ENCODE measurements around the gene PKM.
"Not testable (repeated sequence)": the region's sequence is repeated elsewhere in the genome, so short reads cannot be mapped to it uniquely, and the experiment has no call there.

The PKM gene

GRCh38 chr15:72174551-72175165 is 56.3 kb downstream of the PKM start:
- DNase-seq, result no peak

DNA sequence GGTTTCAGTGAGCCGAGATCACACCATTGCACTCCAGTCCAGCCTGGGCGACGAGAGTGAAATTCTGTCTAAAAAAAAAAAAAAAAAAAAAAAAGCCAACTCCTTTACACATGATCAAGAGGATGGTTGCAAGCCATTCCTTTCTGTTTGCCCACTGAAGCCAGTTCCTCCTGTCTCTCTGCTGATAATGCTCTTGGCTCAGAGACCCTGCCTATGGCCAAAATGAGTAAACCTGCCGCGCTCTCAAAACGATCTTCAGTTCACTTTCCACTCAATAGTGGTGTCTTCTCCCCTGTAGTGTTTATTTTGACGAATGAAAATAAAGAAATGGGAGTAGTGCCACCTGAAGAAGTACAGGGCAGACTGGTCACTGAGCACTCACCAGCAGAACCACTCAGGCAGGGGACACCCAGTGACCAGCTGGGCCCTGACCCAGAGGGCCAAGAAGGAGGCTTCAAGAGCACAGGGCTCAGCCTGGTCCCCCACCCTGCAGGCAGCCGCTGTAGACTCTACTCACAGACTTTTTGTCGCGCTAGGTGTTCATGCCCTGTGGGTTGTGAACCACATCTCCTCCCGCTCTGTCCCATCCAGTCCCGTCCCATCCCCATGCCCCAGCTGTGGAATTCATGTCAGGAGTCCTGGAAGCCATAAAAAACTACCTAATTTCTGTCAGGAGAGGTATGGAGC is 57.0 kb downstream of the PKM start:
- no peak for DNase-seq

DNA sequence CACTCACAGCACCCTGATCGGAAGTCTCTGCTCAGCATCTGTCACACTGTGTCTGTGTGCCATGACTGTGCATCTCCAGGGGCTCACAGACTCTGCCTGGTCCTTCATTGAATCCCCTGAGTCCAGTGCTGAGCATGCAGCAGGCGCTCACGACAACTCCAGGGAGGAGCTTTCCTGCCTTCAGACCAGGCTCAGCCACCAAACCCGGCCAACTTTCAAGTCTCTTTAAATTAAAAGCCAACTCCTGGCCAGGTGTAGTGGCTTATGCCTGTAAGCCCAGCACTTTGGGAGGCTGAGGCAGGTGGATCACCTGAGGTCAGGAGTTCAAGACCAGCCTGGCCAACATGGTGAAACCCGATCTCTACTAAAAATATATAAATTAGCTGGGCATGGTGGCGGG is 57.6 kb downstream of the PKM start:
- no peak for DNase-seq

GRCh38 chr15:72172796-72173195 is 58.2 kb downstream of the PKM start:
- DNase-seq, result no peak

DNA sequence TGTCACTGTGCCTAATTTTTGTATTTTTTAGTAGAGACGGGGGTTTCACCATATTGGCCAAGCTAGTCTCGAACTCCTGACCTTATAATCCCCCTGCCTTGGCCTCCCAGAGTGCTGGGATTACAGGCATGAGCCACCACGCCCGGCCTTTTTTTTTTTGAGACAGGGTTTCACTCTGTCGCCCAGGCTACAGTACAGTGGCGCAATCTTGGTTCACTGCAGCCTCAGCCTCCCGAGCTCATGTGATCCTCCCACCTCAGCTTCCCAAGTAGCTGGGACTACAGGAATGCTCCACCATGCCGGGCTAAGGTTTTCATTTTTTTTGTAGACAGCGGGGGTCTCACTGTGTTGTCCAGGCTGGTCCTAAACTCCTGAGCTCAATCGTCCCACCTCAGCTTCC is 59.0 kb downstream of the PKM start:
- DNase-seq, result not testable (repeated sequence)

DNA sequence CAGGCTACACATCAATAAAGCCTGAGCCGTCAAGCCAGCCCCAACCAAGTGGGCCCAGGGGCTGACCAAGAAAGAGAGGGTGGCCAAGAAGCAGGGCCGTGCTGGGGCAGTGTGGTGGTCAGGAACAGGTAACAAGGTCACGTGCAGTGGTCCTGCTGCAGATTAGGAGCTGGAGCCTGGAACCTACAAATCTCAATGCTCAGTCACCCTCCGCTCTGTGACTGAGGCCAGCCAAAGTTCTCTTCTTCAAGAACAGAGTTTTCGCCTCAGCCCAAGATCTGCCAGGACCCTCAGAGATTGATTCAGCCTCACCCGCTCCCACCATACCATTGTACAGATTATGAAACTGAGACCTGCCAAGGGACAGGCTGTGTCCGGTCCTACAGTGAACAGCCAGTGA is 60.3 kb downstream of the PKM start:
- no peak for DNase-seq

DNA sequence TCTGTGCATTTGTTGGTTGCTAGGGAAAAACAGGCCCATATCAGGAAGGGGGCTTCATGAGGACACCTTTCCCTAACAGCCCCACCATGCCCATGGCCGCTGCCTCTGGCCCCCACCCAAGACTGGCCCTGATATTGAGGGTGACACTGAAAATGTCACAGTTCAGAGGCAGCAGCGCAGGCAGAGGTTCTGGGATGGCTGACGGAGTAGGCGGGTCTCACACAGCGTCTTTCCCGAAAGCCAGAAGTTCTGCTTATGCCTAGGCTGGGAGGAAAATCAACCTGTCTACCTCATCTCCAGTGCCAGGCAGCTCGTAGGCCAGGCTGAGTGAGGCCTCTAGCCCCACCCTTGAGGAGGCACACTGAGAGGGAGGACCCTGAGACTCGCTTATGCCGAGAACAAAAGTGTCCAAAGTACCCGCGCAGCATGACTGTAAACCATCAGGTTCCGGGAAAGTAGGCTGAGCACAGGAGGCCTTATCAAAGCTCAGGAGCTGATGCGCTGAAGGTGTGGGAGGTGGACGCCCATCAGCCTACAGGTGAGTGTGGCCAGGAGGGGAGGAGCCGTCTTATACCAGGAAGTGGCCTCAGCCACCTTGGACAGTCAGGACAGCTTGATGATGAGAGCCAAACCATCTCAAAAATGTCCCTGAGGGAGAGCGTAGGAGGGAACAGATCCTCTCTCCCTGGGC is 60.9 kb downstream of the PKM start:
- DNase-seq, result no peak

- no peak for DNase-seq
Measured at GRCh38 chr15:72169236-72169920, 61.6 kb downstream of the PKM start.

DNA sequence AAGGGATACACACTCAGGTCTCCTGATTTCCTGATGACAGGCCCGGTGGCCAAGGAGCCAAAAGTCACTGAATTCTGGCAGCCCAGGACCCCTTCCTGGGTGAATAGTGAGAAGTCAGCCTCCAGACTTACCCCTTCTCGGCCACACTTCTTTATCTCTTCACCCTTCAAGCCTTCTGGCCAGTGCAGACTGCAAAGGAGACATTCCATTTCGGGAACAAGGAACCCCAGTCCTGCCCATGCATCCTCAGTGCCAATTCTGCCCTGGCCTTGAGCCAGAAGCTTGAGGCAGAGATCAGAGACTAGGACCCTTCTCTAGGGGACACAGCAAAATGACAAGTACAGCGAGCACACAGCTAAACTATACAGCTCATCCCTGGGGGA is 62.2 kb downstream of the PKM start:
- DNase-seq, result no peak

- DNase-seq, result peak; percentile 56
Measured at GRCh38 chr15:72168131-72168807, 62.7 kb downstream of the PKM start.

DNA sequence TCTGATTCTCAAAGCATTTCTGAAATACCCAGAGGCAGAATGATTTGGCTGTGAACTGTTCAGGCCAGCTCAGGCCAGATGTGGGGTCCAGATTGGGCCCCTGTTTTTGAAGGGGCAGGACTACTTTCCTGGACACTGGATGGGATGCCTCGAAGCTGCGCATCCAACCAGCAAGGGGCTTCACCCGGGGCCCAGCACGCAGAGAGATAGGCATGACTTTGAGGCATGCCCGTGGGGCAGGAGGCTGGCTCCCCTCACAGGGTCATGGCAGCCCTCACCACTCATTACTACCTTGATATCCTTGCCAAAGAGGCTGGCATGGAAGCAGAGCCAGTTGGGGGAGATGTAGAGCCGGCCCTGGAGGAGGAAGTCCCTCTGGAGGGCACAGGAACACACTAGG is 63.5 kb downstream of the PKM start:
- no peak for DNase-seq

GRCh38 chr15:72166716-72167417 is 64.1 kb downstream of the PKM start:
- DNase-seq, result no peak

- DNase-seq, result no peak
Measured at GRCh38 chr15:72163719-72164118, 67.3 kb downstream of the PKM start.

DNA sequence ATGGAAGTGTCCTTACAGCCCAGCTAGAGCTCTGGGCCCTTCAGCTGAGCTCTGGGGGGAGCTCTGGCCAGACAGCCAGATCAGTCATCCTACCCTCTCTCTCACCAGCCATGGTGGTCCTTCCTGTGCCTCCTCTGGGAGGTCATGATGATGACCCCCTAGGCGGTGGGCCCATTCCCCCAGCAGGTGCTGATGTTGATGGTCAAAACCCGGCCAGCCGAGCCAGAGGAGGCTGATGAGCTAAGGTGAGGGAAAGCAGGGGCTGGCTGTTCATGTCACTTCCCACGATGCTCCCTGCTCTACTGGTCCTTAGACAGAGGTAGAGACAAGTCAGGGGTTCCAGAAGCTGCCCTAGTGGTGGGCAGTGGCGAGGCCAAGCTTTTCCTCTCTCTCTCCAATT is 68.4 kb downstream of the PKM start:
- no peak for DNase-seq

DNA sequence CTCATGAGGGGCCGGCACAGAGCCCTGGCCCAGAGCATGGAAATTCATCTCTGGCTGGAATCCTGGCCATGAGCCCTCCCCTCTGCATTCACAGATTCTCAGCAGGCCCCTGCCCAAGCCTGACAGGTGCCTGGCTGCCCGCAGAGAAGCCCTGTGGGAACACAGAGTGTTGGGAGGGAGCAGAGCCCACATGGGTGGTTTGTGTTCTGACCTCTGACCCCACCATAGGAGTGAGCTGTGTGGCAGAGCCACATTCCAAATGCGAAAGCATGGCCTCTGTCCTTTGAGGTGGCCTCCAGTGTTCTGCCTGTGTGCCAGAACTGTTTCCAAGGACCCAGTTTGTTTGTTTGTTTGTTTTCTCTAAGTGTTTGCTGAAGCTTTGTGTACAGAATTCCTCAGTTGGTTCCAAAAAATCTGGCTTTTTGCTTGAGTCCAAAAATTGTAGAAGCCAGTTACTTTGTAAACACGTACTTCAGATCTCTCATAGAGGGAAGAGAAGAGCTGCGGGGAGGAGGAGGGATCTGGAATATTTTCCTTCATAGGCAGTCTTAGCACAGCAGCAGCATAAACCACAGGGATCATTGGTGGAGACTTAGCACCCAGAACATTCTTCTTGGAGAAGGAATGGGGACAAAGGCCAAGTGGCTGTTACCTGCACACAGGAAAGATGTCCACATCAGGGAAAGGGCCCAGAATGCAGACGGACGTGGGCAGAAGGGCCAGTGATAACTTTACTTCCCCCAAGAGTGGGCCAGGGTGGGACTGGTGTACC is 69.4 kb downstream of the PKM start:
- no peak for DNase-seq

DNA sequence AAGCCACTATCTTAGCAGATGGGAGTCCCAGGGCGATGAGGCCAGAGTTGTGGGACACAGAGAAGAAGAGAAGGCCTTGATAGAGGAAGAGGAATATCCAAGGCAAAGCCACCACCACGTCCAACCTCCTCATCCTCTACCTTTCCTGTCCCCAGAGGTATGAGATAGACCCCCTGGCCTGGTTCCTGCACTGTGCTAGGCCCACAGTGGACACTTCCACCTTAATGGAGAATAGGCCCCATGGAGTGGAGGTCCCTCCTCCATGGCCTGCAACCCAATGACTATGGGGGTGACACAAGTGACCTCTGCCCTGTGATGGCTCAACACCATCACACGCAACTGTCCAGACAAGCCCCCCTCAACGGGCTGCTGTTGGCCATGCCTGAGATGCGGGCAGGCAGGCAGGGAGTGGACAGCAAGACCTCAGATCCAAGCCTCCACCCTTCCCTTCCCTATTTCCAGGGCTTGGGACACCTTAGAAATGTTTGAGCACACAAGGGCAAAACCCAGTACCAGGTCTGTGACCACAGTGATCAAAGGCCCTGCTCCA is 70.2 kb downstream of the PKM start:
- no peak for DNase-seq

GRCh38 chr15:72156928-72157327 is 74.1 kb downstream of the PKM start:
- DNase-seq, result no peak

DNA sequence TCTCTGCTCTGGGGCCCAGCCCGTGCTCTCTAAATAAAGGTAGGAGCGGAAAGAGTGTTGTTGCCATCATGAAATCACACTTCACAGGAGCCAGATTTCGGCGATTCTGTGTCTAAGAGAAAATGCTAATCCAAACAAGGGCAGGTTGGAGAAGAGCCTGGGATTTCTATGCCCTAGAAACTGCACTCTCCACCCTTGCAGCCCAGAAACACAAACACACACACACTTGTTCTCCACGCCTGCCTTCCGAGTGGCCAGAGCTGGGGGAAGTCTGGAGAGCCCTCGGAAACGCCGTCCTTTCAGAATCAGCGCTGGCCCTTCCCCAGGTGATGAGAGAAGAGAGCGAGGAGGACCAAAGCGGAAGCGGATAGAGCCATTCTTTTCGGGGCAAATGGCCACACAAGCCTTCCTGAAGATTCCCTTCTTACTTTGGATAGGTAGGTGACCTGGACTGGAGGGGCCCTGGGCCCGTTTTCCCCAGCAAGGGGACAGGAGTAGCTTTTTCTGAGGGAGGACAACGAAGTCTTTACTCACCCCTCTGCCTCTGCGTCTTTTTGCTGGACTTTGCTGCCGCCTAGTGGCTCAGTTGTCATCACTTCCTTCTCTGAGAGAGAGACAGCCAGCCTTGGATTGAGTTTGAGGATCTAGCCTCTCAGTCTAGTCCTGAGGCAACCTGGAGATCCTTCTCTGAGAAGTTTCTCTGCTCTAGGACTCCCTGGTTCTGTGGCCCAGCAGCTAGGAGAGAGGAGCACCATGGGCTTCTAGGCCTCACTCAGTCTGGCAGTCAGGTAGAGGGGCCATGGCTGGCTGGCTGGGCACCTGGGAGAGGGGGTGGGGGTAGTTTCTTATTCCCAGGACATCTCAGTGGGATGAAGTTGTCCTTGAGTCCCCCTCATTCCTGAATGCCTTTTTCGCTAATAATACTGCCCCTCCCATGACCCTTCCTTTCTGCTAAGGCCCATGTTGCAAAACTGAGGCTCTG is 75.1 kb downstream of the PKM start:
- DNase-seq, result peak; percentile 46

DNA sequence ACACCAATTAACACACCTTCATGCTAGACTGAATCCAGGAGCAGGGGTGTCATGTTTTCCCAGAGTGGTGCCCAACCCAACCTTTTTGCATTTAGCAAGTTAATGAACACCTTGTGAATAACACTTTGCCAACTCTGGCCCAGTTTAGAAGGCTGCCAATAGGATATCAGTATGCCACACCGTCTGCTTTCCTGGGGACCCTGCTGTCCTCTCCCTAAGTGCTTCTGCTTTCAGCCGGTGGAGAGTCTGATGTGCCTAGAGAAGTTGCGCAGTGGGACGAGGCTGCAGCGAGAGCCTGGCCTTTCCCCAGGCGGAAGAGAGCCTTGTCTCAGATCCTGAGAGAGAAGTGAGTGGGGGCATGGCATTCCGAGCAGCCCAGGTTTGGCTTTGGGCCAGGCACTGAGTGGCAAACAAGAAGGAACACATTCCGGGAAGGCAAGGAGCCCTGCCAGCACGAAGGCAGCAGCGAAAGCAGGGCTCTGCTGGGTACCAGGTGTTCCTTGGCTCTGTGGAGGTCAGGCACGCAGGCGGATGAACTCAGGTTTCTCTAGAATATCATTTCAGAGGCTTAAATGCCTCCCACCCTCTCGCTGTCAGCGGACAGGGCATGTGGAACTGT is 75.9 kb downstream of the PKM start:
- DNase-seq, result no peak

DNA sequence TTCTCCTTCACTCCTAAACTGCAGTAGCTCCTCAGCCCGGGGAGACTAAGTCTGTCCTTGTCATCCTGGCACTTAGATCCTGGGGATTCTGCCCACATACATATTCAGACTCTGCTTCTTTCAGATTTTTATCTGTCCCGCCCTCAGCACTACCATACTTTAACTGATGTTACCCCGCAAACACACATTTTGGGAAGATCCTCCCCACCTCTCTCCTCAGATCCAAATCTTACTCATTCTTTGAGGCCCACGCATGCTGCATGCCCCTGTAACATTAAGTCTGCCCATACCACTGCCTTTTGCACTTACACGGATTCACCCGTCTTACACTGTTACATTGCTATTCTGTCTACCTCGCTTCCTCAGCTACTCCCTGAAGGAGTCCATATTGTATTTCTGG is 76.7 kb downstream of the PKM start:
- no peak for DNase-seq

Measured in KG1 (cell line).